Thymus (tissue), 11 donors: ENCODE measurements around the gene RBM25. TPM values are rescaled to one million over a fixed set of nuclear protein-coding genes. Genes with fewer than 3 reads are reported as not detected.
"Not testable (repeated sequence)": the region's sequence is repeated elsewhere in the genome, so short reads cannot be mapped to it uniquely, and the experiment has no call there.

ENCODE experiments used
- DNase-seq, 9 donors: peaks; one replicate each; pipeline ENCODE4 v3.0.0-alpha.2; 2013; ENCODE audit warnings: low spot score in 9 of 9, low read depth in 6 of 9, missing footprints in 1 of 9
- H3K27ac ChIP-seq, 2 donors: one replicate each; pipeline ENCODE4 v1.5.1; 2013; ENCODE audit warnings: control low read depth in 1 of 2, low read depth in 1 of 2, low read length in 1 of 2, mild to moderate bottlenecking in 1 of 2, moderate library complexity in 1 of 2
- H3K27me3 ChIP-seq, 2 donors: one replicate each; pipeline ENCODE4 v1.5.1; 2013; ENCODE audit warnings: low read length in 1 of 2; ENCODE audit not compliant: control insufficient read depth in 2 of 2, insufficient read depth in 1 of 2
- H3K36me3 ChIP-seq, 2 donors: one replicate each; pipeline ENCODE4 v1.5.1; 2013; ENCODE audit warnings: low read length in 1 of 2, mild to moderate bottlenecking in 1 of 2, moderate library complexity in 1 of 2; ENCODE audit not compliant: control insufficient read depth in 2 of 2, insufficient read depth in 2 of 2
- H3K4me1 ChIP-seq, 2 donors: one replicate each; pipeline ENCODE4 v1.5.1; 2013; ENCODE audit warnings: low read length in 2 of 2; ENCODE audit not compliant: control insufficient read depth in 2 of 2, insufficient read depth in 2 of 2
- H3K4me3 ChIP-seq, 2 donors: one replicate each; pipeline ENCODE4 v1.5.1; 2013; ENCODE audit warnings: low read length in 2 of 2, control low read depth in 1 of 2, mild to moderate bottlenecking in 1 of 2
- H3K9me3 ChIP-seq, 2 donors: one replicate each; pipeline ENCODE4 v1.5.1; 2013; ENCODE audit warnings: low read length in 1 of 2, mild to moderate bottlenecking in 1 of 2; ENCODE audit not compliant: control insufficient read depth in 2 of 2, insufficient read depth in 1 of 2
- WGBS: extraction: QIAGEN DNeasy Blood & Tissue Kit; methylation state at CpG from one replicate; pipeline ENCODE4 v1.1.7; 2013; 5-methylcytosine and 5-hydroxymethylcytosine counted together
- polyA plus RNA-seq: library from polyadenylated mRNA; stranded (reverse); fragments of 200-250 nt; gene quantifications from one replicate; pipeline ENCODE4 v1.2.3, GENCODE V29; 2013
- total RNA-seq: library from RNA; stranded (reverse); fragments of 120-200 nt; gene quantifications from one replicate; pipeline ENCODE4 v1.2.4, GENCODE V29; 2013
- donor health status: healthy.

Gene RBM25
- total and polyA plus RNA-seq, 2 donors = 41.7 to 88.6 TPM

DNA sequence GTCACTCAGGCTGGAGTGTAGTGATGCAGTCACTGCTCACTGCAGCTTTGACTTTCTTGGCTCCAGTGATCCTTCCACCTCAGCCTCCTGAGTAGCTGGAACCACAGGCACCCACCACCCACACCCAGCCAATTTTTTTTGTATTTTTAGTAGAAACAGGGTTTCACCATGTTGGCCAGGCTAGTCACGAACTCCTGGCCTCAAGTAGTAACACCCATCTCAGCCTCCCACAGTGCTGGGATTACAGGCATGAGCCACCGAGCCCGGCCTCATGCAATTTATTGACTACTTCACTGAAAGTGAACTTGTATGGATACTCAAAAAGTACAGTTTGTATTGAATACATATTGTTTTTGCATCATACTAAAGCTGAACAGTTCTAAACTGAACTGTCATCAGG is 87.0 kb downstream of the RBM25 start:
- Histone ChIP-seq H3K36me3 (peaks cover 12 to 24% of the 10 kb centered on the region in 2 donors), H3K4me3 (no peak overlapping the region), H3K4me1 (peaks cover 0 to 3% of the 10 kb centered on the region in 2 donors), H3K9me3 (no peaks in the 10 kb centered on the region), H3K27me3 (no peaks in the 10 kb centered on the region), H3K27ac (no peak overlapping the region)
- no peak for DNase-seq
- WGBS = over 99% methylated on average over 3 of the region's 3 CpGs

DNA sequence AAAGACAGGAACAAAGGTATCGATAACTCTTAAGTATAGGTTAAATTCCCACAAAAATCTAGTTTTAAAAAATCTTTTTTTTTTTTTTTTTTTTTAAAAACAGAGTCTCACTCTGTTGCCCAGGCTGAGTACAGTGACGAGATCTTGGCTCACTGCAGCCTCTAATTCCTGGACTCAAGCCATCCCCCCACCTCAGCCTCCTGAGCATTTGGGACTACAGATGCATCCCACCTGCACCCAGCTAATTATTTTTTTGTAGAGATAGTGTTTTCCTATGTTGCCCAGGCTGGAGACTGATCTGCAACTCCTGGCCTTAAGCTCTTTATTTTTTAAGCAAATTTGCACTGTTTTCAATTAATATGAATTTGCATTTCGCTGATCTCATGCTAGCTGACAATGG is 87.8 kb downstream of the RBM25 start:
- Histone ChIP-seq H3K4me1 (peaks cover 0 to 3% of the 10 kb centered on the region in 2 donors), H3K27ac (no peak overlapping the region), H3K36me3 (peaks cover 12 to 24% of the 10 kb centered on the region in 2 donors), H3K9me3 (no peaks in the 10 kb centered on the region), H3K4me3 (no peak overlapping the region), H3K27me3 (no peaks in the 10 kb centered on the region)
- no peak for DNase-seq
- 96% methylated on average over 3 of the region's 3 CpGs for WGBS

DNA sequence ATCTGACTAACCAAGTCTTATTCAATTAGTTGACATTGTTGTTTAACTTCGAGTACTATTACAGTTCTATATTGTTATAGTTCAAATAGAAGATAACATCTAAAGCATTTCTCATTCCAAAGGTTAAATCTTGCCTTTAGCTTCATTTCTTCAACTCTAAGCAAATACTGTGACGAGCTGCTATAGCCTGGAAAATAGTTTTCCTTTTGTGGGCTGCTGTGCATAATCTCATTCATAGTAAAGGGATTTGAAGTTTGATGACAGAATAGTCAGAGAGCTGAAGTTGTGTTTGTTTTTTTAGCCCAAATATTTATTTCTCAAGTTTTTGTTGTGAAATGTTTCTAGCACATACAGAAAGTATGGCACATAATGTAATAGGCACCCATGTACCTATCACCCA is 91.4 kb downstream of the RBM25 start:
- no peak for DNase-seq
- Histone ChIP-seq H3K4me3 (no peak overlapping the region), H3K9me3 (no peaks in the 10 kb centered on the region), H3K4me1 (no peaks in the 10 kb centered on the region), H3K36me3 (peaks cover 15 to 35% of the 10 kb centered on the region in 2 donors), H3K27me3 (no peaks in the 10 kb centered on the region), H3K27ac (no peak overlapping the region)
- 98% methylated on average over 2 of the region's 2 CpGs for WGBS

DNA sequence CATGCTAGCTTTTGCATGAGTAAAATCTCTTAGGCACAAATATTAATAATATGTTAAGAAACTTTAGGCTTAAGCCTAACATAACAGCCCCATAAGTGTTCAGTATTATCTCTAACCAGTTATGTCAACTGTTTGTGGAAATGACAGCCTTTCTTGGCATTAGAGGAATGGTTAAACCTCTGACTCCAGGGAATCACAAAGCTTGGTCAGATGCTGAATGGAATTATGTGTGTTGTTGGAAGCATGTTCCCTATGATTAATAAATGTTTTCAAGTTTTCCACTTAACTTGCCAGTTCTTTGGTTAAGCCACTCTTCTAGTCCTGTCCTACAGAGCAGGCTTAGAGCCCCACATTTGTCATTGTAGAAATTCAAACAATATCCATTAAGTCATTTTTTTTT is 94.9 kb downstream of the RBM25 start:
- Histone ChIP-seq H3K4me3 (no peak overlapping the region), H3K27ac (no peak overlapping the region), H3K36me3 (peaks cover 13 to 42% of the 10 kb centered on the region in 2 donors), H3K9me3 (no peaks in the 10 kb centered on the region), H3K4me1 (no peaks in the 10 kb centered on the region), H3K27me3 (no peaks in the 10 kb centered on the region)
- DNase-seq = no peak

DNA sequence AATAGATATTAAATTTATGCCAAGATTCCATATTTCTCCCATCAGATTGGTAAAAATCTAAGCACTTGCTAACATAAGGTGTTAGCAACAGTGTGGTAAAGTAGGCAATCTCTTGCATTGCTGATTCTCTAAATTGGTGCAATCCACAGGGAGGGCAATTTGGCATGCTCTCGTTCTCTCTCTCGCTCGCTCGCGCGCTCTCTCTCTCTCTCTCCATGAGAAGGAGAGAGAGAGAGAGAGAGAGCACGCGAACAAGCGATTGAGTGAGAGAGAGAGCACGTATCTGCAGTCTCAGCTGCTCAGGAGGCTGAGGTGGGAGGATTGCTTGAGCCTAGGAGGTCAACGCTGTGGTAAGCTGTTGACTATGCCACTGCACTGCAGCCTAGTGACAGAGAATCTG is 103.9 kb downstream of the RBM25 start:
- Histone ChIP-seq H3K4me1 (no peaks in the 10 kb centered on the region), H3K4me3 (no peak overlapping the region), H3K27me3 (no peaks in the 10 kb centered on the region), H3K36me3 (peaks cover 6 to 47% of the 10 kb centered on the region in 2 donors), H3K9me3 (no peaks in the 10 kb centered on the region), H3K27ac (no peak overlapping the region)
- DNase-seq = no peak
- 93% methylated on average over 11 of the region's 11 CpGs for WGBS

DNA sequence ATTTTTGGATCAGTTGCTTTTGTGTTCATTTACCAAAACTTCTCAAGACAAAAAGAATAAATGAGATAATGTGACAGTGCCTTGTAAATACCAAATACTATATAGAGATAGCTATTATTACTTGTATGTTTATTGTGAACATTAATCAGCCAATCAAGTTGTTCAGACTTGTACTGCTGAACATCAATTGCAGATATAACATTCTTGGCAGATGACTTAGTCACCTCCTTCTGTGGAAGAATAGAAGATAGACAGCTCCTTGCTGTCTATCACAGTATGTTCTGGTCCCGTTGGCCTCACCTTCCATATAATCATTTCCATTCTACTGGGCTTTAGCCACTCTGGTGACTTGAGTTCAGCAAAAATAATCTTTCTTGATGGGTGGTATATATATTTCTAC is 108.1 kb downstream of the RBM25 start:
- H3K4me1 ChIP-seq = no peaks in the 10 kb centered on the region
- H3K27ac ChIP-seq = no peak overlapping the region
- 98% methylated on average over 1 of the region's 1 CpG for WGBS
- no peak overlapping the region for H3K4me3 ChIP-seq
- peaks cover 21 to 44% of the 10 kb centered on the region in 2 donors for H3K36me3 ChIP-seq
- H3K9me3 ChIP-seq = no peaks in the 10 kb centered on the region
- H3K27me3 ChIP-seq = no peaks in the 10 kb centered on the region
- no peak for DNase-seq

DNA sequence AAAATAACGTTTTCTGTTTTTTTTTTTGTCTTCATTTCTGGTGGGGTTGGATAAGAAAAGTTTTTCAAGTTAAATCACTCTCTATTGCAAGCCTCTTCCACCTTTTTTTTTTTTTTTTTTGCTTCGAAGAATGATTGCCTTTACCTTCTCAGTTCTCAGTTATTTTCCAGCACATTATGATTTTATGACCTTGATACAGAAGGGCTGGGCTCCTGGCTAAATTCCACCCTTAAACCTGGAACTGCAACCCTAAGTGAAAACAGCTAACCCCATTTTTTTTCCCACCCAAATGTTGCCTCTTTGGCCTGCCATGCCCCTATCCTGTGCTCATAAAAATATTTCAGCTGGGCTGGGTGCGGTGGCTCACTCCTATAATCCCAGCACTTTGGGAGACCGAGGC is 109.4 kb downstream of the RBM25 start:
- Histone ChIP-seq H3K9me3 (no peaks in the 10 kb centered on the region), H3K27ac (no peak overlapping the region)
- 97% methylated on average over 4 of the region's 4 CpGs for WGBS

DNA sequence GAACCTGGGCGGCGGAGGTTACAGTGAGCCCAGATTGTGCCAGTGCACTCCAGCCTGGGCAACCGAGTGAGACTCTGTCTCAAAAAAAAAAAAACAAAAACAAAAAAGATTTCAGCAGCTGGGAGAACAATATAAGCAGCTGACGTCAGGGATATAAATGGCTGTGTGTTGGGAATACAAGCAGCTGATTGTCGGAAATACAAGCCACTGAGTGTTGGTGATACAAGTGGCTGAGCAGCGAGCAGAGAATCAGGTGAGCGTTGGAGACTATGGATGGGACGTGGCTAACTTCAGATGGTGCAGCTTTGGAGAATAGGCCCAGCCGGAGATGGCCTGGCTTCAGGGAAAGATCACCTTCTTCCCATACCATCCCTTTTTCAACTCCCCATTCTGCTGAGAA is 109.9 kb downstream of the RBM25 start:
- H3K27ac ChIP-seq = no peak overlapping the region
- peaks cover 24 to 47% of the 10 kb centered on the region in 2 donors for H3K36me3 ChIP-seq
- WGBS = 97% methylated on average over 9 of the region's 9 CpGs
- no peaks in the 10 kb centered on the region for H3K9me3 ChIP-seq
- H3K4me1 ChIP-seq = no peaks in the 10 kb centered on the region
- DNase-seq = no peak
- H3K4me3 ChIP-seq = no peak overlapping the region
- H3K27me3 ChIP-seq = no peaks in the 10 kb centered on the region

More for the DNA sequence above, 109.4 kb downstream of the RBM25 start:
- no peaks in the 10 kb centered on the region for H3K4me1 ChIP-seq
- no peaks in the 10 kb centered on the region for H3K27me3 ChIP-seq
- peaks cover 24 to 45% of the 10 kb centered on the region in 2 donors for H3K36me3 ChIP-seq
- DNase-seq = no peak
- no peak overlapping the region for H3K4me3 ChIP-seq

DNA sequence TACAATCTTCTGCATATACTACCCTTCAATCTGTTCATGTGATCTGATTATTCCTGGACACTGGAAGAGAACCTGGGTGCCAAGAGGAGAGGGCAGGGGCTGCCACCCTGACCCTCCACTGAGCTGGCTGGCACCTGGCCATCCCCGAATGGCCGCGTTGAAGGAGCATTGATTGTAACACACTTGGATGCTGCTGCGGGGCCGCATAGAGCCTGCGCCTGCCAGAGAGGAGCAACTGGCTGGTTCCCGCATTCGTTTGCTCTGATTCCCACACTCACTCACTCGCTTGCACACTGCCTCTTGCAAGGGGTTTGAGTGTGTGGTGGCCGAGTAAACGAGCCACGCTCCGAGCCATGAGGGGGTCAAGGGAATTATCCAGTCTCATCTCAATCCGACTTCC is 110.4 kb downstream of the RBM25 start:
- Histone ChIP-seq H3K9me3 (no peaks in the 10 kb centered on the region), H3K4me3 (no peak overlapping the region), H3K4me1 (no peaks in the 10 kb centered on the region), H3K27me3 (no peaks in the 10 kb centered on the region), H3K27ac (no peak overlapping the region), H3K36me3 (peaks cover 24 to 48% of the 10 kb centered on the region in 2 donors)
- no peak for DNase-seq
- 98% methylated on average over 14 of the region's 14 CpGs for WGBS

DNA sequence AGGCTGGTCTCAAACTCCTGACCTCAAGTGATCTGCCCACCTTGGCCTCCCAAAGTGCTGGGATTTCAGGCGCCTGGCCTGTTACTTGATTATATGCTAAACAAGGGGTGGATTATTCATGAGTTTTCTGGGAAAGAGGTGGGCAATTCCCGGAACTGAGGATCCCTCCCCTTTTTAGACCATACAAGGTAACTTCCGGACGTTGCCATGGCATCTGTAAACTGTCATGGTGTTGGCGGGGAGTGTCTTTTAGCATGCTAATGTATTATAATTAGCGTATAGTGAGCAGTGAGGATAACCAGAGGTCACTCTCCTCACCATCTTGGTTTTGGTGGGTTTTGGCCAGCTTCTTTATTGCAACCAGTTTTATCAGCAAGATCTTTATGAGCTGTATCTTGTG is 111.5 kb downstream of the RBM25 start:
- H3K36me3 ChIP-seq = peaks cover 28 to 49% of the 10 kb centered on the region in 2 donors
- H3K27me3 ChIP-seq, H3K9me3 ChIP-seq, H3K4me3 ChIP-seq, DNase-seq, H3K4me1 ChIP-seq, H3K27ac ChIP-seq: not testable (repeated sequence)
- 97% methylated on average over 6 of the region's 6 CpGs for WGBS
